Peyer's patch (tissue), 4 donors: ENCODE measurements around the gene MRTO4. TPM values are rescaled to one million over a fixed set of nuclear protein-coding genes. Genes with fewer than 3 reads are reported as not detected.
A peak's percentile ranks its signal among the peaks of the same experiment; 100 is the strongest.
"Not testable (repeated sequence)": the region's sequence is repeated elsewhere in the genome, so short reads cannot be mapped to it uniquely, and the experiment has no call there.

Source experiments
- DNase-seq, 3 donors: peaks; one replicate each; pipeline ENCODE4 v3.0.0-alpha.2; 2017 to 2019
- H3K27ac ChIP-seq, 4 donors: fragments of 200-600 bp; sonication (generic); one replicate each; pipeline ENCODE4 v1.5.1; 2016 to 2019
- H3K27me3 ChIP-seq, 2 donors: fragments of 200-600 bp; sonication (generic); one replicate each; pipeline ENCODE4 v1.5.1; 2019
- H3K36me3 ChIP-seq, 3 donors: fragments of 200-600 bp; sonication (generic); one replicate each; pipeline ENCODE4 v1.5.1; 2016 to 2019
- H3K4me1 ChIP-seq, 4 donors: fragments of 200-600 bp; sonication (generic); one replicate each; pipeline ENCODE4 v1.5.1; 2016 to 2019
- H3K4me3 ChIP-seq, 4 donors: fragments of 200-600 bp; sonication (generic); 1 replicate in 3 of 4; 2 replicates in 1 of 4; pipeline ENCODE4 v1.5.1; 2016 to 2019; ENCODE audit warnings: mild to moderate bottlenecking in 1 of 4
- H3K9me3 ChIP-seq, 4 donors: fragments of 200-600 bp; sonication (generic); one replicate each; pipeline ENCODE4 v1.5.1; 2016 to 2019; ENCODE audit warnings: mild to moderate bottlenecking in 1 of 4
- CTCF ChIP-seq, 6 experiments: fragments of 450-650 bp in 4 of 6; fragments of 200-600 bp in 2 of 6; sonication (generic) in 1 of 6; IDR thresholded peaks; one replicate each; pipeline ENCODE4 v1.5.1; 2017 to 2019; ENCODE audit warnings: antibody characterized with exemption in 6 of 6, mild to moderate bottlenecking in 3 of 6, moderate library complexity in 1 of 6
- POLR2A ChIP-seq, 2 donors: fragments of 450-650 bp; IDR thresholded peaks; one replicate each; pipeline ENCODE4 v1.5.1; 2017; ENCODE audit warnings: antibody characterized with exemption in 2 of 2, mild to moderate bottlenecking in 2 of 2, moderate library complexity in 2 of 2
- total RNA-seq, 4 donors: library from RNA; depleted of rRNA; stranded (reverse); fragments of >200 nt; gene quantifications; one replicate each; pipeline ENCODE4 v1.1.0, GENCODE V29; 2016

MRTO4 gene
- total RNA-seq, 4 donors from 2014 or later, result 9.8 to 26.4 (median 12.1) TPM

DNA sequence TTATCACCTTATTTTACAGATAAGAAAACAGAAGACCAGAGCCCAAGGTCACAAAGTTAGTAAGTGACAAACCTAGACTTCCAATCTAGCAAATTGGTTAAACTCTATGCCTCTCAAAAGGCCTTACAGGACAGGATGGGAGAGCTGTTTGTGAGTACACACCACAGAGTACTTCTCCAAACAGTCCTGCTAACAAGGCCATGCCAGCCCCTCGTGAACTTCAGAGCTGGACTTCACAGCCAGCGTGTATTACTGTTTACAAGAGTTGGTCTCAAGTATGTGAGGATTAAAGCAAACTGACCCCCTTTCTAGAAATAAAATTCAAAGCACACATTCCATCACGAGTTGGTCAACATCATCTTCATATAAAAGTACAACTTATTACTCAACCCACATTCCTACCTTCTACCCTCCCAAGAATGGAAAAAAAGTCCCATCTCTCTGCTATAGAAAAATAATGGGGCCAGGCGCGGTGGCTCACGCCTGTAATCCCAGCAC, 21.7 kb upstream of the MRTO4 start:
- Histone ChIP-seq H3K27me3 (no peaks in the 10 kb centered on the region), H3K36me3 (peaks cover 0 to 99% (median 0%) of the 10 kb centered on the region in 3 donors)

GRCh38 chr1:19231736-19232523, 19.7 kb upstream of the MRTO4 start:
- Histone ChIP-seq H3K36me3 (peaks cover 0 to 97% (median 0%) of the 10 kb centered on the region in 3 donors), H3K27ac (peak overlapping the region in 2 of 4 donors; percentile 7 to 64)
- not testable (repeated sequence) for H3K9me3 ChIP-seq, DNase-seq, H3K27me3 ChIP-seq, H3K4me1 ChIP-seq, H3K4me3 ChIP-seq

More for the DNA sequence above, 21.7 kb upstream of the MRTO4 start:
- no peak for DNase-seq
- Histone ChIP-seq H3K4me3 (no peak overlapping the region), H3K4me1 (no peaks in the 10 kb centered on the region), H3K27ac (no peak overlapping the region), H3K9me3 (no peaks in the 10 kb centered on the region)
- no peak for TF ChIP-seq CTCF (IDR thresholded peaks at IDR 0.05)
- no peak for TF ChIP-seq POLR2A (IDR thresholded peaks at IDR 0.05)

GRCh38 chr1:19232524-19232846, 19.1 kb upstream of the MRTO4 start:
- Histone ChIP-seq H3K36me3 (peaks cover 0 to 97% (median 0%) of the 10 kb centered on the region in 3 donors), H3K4me1 (no peaks in the 10 kb centered on the region), H3K4me3 (no peak overlapping the region), H3K27me3 (no peaks in the 10 kb centered on the region), H3K27ac (peak overlapping the region in 2 of 4 donors; percentile 7 to 64), H3K9me3 (no peaks in the 10 kb centered on the region)
- TF ChIP-seq POLR2A (IDR thresholded peaks at IDR 0.05) (no peak), CTCF (IDR thresholded peaks at IDR 0.05) (no peak)
- no peak for DNase-seq

DNA sequence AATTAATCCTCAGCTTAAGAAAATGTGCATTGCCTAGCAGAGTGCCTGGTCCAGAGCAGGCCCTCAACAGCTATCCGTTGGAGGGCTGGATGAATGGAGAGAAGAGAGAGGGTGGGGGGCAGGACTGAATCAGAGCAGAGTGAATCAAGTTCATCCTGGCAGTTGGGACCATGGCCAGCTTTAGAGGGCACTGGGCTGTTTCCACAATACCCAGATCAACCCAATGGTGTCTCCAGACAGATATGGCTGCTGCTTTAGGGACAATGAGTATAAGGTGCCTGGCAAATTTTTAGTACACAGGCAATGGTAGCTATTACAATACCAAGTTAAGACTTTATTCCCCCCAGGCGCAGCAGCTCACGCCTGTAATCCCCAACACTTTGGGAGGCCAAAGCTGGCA, 17.4 kb upstream of the MRTO4 start:
- H3K27ac ChIP-seq, result no peak overlapping the region
- H3K9me3 ChIP-seq, result no peaks in the 10 kb centered on the region
- peaks cover 0 to 99% (median 0%) of the 10 kb centered on the region in 3 donors for H3K36me3 ChIP-seq
- no peaks in the 10 kb centered on the region for H3K4me1 ChIP-seq
- no peak overlapping the region for H3K4me3 ChIP-seq
- TF ChIP-seq POLR2A (IDR thresholded peaks at IDR 0.05), result no peak
- TF ChIP-seq CTCF (IDR thresholded peaks at IDR 0.05), result no peak
- no peak for DNase-seq
- no peaks in the 10 kb centered on the region for H3K27me3 ChIP-seq

DNA sequence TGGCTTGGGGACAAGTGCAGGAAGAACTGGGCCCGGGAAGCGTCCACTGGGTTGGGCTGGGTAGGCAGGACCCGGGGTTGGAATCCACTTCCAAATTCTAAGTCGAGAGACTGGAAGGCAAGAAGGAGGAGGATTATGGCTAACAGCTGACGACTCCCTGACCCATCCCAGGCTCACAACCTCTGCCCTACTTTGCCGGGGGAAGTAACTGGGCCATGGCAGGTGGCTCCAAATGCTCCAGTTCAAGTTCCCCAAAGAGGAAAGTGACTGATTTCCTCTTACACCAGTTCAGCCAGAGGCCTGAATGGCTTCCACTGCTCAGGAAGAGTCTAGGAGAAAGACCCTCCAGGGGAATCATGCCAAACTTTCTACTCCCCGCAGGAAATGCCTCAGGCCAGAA, 11.7 kb upstream of the MRTO4 start:
- no peak for DNase-seq
- no peak for TF ChIP-seq CTCF (IDR thresholded peaks at IDR 0.05)
- no peak for TF ChIP-seq POLR2A (IDR thresholded peaks at IDR 0.05)
- no peaks in the 10 kb centered on the region for H3K9me3 ChIP-seq
- no peak overlapping the region for H3K27ac ChIP-seq
- H3K27me3 ChIP-seq, result no peaks in the 10 kb centered on the region
- peaks cover 0 to 97% (median 0%) of the 10 kb centered on the region in 3 donors for H3K36me3 ChIP-seq
- no peak overlapping the region for H3K4me3 ChIP-seq
- no peaks in the 10 kb centered on the region for H3K4me1 ChIP-seq

- H3K4me1 ChIP-seq, result no peaks in the 10 kb centered on the region
- peaks cover 0 to 90% (median 0%) of the 10 kb centered on the region in 3 donors for H3K36me3 ChIP-seq
- no peak overlapping the region for H3K4me3 ChIP-seq
- H3K9me3 ChIP-seq, result no peaks in the 10 kb centered on the region
- no peaks in the 10 kb centered on the region for H3K27me3 ChIP-seq
- peak; percentile 22 to 79 (median 74) for DNase-seq
- TF ChIP-seq POLR2A (IDR thresholded peaks at IDR 0.05), result no peak
- peak; percentile 66 to 95 (median 92) for TF ChIP-seq CTCF (IDR thresholded peaks at IDR 0.05)
- H3K27ac ChIP-seq, result peak overlapping the region in 2 of 4 donors; percentile 16 to 44
Measured at GRCh38 chr1:19240673-19241538, 10.7 kb upstream of the MRTO4 start.
